A549 (cell line): Measurements from ENCODE around the gene GPATCH8. TPM values are rescaled to one million over a fixed set of nuclear protein-coding genes. Genes with fewer than 3 reads are reported as not detected.
A peak's percentile ranks its signal among the peaks of the same experiment; 100 is the strongest.

Source experiments
- ATAC-seq, 2 experiments: fragments of 200-7000 bp in 1 of 2; fragments of >200 bp in 1 of 2; cut with Nextera tagmentation in 1 of 2; cut with Tn5 transposase in 1 of 2; 3 replicates each; pipeline versions ENCODE4 v1.8.0 to v1.9.1; 2018 to 2020; ENCODE audit warnings: mild to moderate bottlenecking in 1 of 2, moderate library complexity in 1 of 2
- CTCF ChIA-PET: fragments of 300-600 bp; sonication (Branson Sonifier 250); formaldehyde crosslinking; extraction: SDS; loops from one replicate; lab custom pipeline; 2021; ENCODE audit warnings: antibody characterized with exemption, inconsistent platforms; lab: Yijun Ruan, JAX
- POLR2A ChIA-PET: fragments of 350-600 bp; formaldehyde crosslinking; extraction: SDS; loops from one replicate; lab custom pipeline; 2021; ENCODE audit warnings: antibody characterized with exemption, inconsistent platforms; lab: Yijun Ruan, JAX
- DNase-seq, 2 experiments: peaks; one replicate each; pipeline versions ENCODE4 v3.0.0 to v3.0.0-alpha.2; 2011 to 2016; ENCODE audit warnings: low read depth in 1 of 2, low spot score in 1 of 2
- FAIRE-seq: peaks from 2 replicates; lab custom pipeline; 2011; peaks lifted over from hg19 to GRCh38; lab: Jason Lieb, UNC
- H3K27ac ChIP-seq, 2 experiments: fragments of >200 bp; sonication (Bioruptor Twin); formaldehyde crosslinking; 3 replicates each; pipeline ENCODE4 v1.5.1; 2016 to 2017
- H3K4me1 ChIP-seq: fragments of >200 bp; sonication (Bioruptor Twin); formaldehyde crosslinking; 3 replicates; pipeline ENCODE4 v1.6.1; 2016
- H3K4me2 ChIP-seq: fragments of >200 bp; sonication (Bioruptor Twin); formaldehyde crosslinking; 3 replicates; pipeline ENCODE4 v1.6.1; 2016
- H3K4me3 ChIP-seq: fragments of >200 bp; sonication (Bioruptor Twin); formaldehyde crosslinking; 3 replicates; pipeline ENCODE4 v1.5.1; 2016
- H3K9me3 ChIP-seq: fragments of >200 bp; sonication (Bioruptor Twin); formaldehyde crosslinking; 3 replicates; pipeline ENCODE4 v1.6.1; 2016
- ATOH8 ChIP-seq: fragments of 250-450 bp; sonication (Bioruptor Pico); IDR thresholded peaks from 2 replicates; pipeline ENCODE4 v1.5.0; 2020; ENCODE audit warnings: low read depth, mild to moderate bottlenecking, moderate library complexity
- BCL3 ChIP-seq: fragments of >200 bp; sonication (Bioruptor Twin); formaldehyde crosslinking; IDR thresholded peaks from 3 replicates; pipeline ENCODE4 v1.6.1; 2016
- BHLHE40 ChIP-seq: IDR thresholded peaks from 2 replicates; pipeline ENCODE4 v1.6.1; 2012; ENCODE audit warnings: low read depth, low read length, inconsistent platforms
- CEBPB ChIP-seq, 2 experiments: fragments of >200 bp in 1 of 2; sonication (Bioruptor Twin) in 1 of 2; formaldehyde crosslinking in 1 of 2; IDR thresholded peaks; 2 replicates each; pipeline ENCODE4 v1.6.1; 2012 to 2016
- EHF ChIP-seq: fragments of 250-450 bp; sonication (Bioruptor Pico); IDR thresholded peaks from 2 replicates; pipeline ENCODE4 v1.5.0; 2020; ENCODE audit warnings: mild to moderate bottlenecking
- FOSB ChIP-seq: fragments of 250-450 bp; sonication (Bioruptor Pico); IDR thresholded peaks from 2 replicates; pipeline ENCODE4 v1.5.0; 2020; ENCODE audit warnings: mild to moderate bottlenecking, moderate library complexity
- HDAC2 ChIP-seq: fragments of 200-600 bp; sonication (generic); IDR thresholded peaks from 2 replicates; pipeline ENCODE4 v1.6.1; 2016
- HEYL ChIP-seq: fragments of 250-450 bp; sonication (Bioruptor Pico); IDR thresholded peaks from 2 replicates; pipeline ENCODE4 v1.8.0; 2021; ENCODE audit warnings: mild to moderate bottlenecking, moderate library complexity
- HMGXB4 ChIP-seq: fragments of 250-450 bp; sonication (Bioruptor Pico); IDR thresholded peaks from 2 replicates; pipeline ENCODE4 v1.5.0; 2021; ENCODE audit warnings: mild to moderate bottlenecking, moderate library complexity, borderline replicate concordance
- HOXA7 ChIP-seq: fragments of 250-450 bp; sonication (Bioruptor Pico); IDR thresholded peaks from 2 replicates; pipeline ENCODE4 v1.5.0; 2020; ENCODE audit warnings: mild to moderate bottlenecking, moderate library complexity
- HOXB13 ChIP-seq: fragments of 250-450 bp; sonication (Bioruptor Pico); IDR thresholded peaks from 2 replicates; pipeline ENCODE4 v1.5.0; 2020; ENCODE audit warnings: low read depth, mild to moderate bottlenecking, moderate library complexity
- JUN ChIP-seq, 2 experiments: fragments of >200 bp; sonication (Bioruptor Twin); formaldehyde crosslinking; IDR thresholded peaks; 2 replicates in 1 of 2; 3 replicates in 1 of 2; pipeline ENCODE4 v1.6.1; 2016 to 2017
- JUNB ChIP-seq: fragments of >200 bp; sonication (Bioruptor Twin); formaldehyde crosslinking; IDR thresholded peaks from 2 replicates; pipeline ENCODE4 v1.6.1; 2016
- KDM1A ChIP-seq: fragments of 200-600 bp; sonication (generic); IDR thresholded peaks from 2 replicates; pipeline ENCODE4 v1.6.1; 2016; ENCODE audit warnings: low read depth, mild to moderate bottlenecking
- KDM5A ChIP-seq: fragments of 200-600 bp; sonication (generic); IDR thresholded peaks from 2 replicates; pipeline ENCODE4 v1.6.1; 2016; ENCODE audit warnings: antibody characterized with exemption, mild to moderate bottlenecking
- MAFK ChIP-seq: fragments of 450-650 bp; IDR thresholded peaks from 2 replicates; pipeline ENCODE4 v1.6.1; 2014; ENCODE audit not compliant: partially characterized antibody
- MAZ ChIP-seq: fragments of 150-350 bp; IDR thresholded peaks from 2 replicates; pipeline ENCODE4 v1.6.1; 2014; ENCODE audit warnings: antibody characterized with exemption, low read depth, low read length, borderline replicate concordance
- PHF8 ChIP-seq: fragments of 200-600 bp; sonication (generic); IDR thresholded peaks from 2 replicates; pipeline ENCODE4 v1.6.1; 2016; ENCODE audit warnings: low read depth, mild to moderate bottlenecking, antibody characterized with exemption, moderate library complexity, borderline replicate concordance
- POLR2A ChIP-seq: IDR thresholded peaks from 2 replicates; pipeline ENCODE4 v1.6.1; 2012; ENCODE audit warnings: mild to moderate bottlenecking, low read length
- RCOR1 ChIP-seq: fragments of 150-350 bp; IDR thresholded peaks from 2 replicates; pipeline ENCODE4 v1.6.1; 2014; ENCODE audit warnings: antibody characterized with exemption, low read length, low read depth
- RFX5 ChIP-seq: fragments of 450-650 bp; IDR thresholded peaks from 2 replicates; pipeline ENCODE4 v1.7.1; 2014; ENCODE audit warnings: antibody characterized with exemption, mild to moderate bottlenecking, moderate library complexity
- SREBF2 ChIP-seq: fragments of 450-650 bp; IDR thresholded peaks from 2 replicates; pipeline ENCODE4 v1.6.1; 2014; ENCODE audit warnings: mild to moderate bottlenecking, moderate library complexity
- TFCP2L1 ChIP-seq: fragments of 250-450 bp; sonication (Bioruptor Pico); IDR thresholded peaks from 2 replicates; pipeline ENCODE4 v1.5.0; 2021; ENCODE audit warnings: mild to moderate bottlenecking
- TP53 ChIP-seq: fragments of 250-450 bp; sonication (Bioruptor Pico); IDR thresholded peaks from 2 replicates; pipeline ENCODE4 v1.5.0; 2021; ENCODE audit warnings: mild to moderate bottlenecking, moderate library complexity
- ZC3H11A ChIP-seq: fragments of 450-650 bp; IDR thresholded peaks from 2 replicates; pipeline ENCODE4 v1.6.1; 2014; ENCODE audit warnings: antibody characterized with exemption, mild to moderate bottlenecking
- WGBS: methylation state at CpG from one replicate; pipeline ENCODE4 v1.1.6; 2017; ENCODE audit errors: missing lambda C conversion rate; 5-methylcytosine and 5-hydroxymethylcytosine counted together
- polyA plus RNA-seq, 4 experiments: library from polyadenylated mRNA; depleted of rRNA in 3 of 4; stranded (reverse); fragments of >200 nt; fragmentation: RNase III in 1 of 4; extraction: RNeasy Plus Mini Kit Qiagen cat#74134 plus additional on column Dnase treatment in 1 of 4; gene quantifications; 2 replicates in 3 of 4; 3 replicates in 1 of 4; pipeline ENCODE4 v1.2.3, GENCODE V29; 2011 to 2017
- TF ChIP-seq, protein P1 (sequence below): fragments of >200 bp; sonication (Bioruptor Twin); formaldehyde crosslinking; IDR thresholded peaks from 3 replicates; pipeline ENCODE4 v1.5.1; 2016

GPATCH8 gene
- polyA plus RNA-seq, 2 of the 4 experiments (the other 2 are of a cell fraction) = 21.7 to 27.3 TPM

DNA sequence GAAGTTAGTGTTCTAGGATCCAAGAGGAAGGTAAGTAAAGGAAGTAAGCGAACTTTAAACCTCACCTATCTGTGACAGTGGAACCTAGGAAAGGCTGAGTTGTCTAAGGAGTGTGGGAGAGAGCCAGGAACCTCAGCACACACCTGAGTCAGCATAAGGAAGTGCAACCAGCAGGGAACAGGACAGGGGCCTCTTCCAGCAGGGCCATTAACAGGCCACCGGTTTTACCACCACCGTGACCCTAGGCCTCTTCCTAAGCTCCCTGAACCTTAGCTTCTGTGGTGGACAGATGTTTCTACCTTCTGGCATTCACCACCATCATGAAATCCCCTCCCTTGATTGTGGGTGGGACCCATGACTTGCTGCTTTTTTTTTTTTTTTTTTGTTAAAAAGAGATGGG is 26.7 kb upstream of the GPATCH8 start:
- 0 out of 6 replicates have a peak overlapping the region, but pooled peaks of 1 of the 2 experiments have one; percentile 12 for H3K27ac ChIP-seq
- no peak for FAIRE-seq
- POLR2A ChIA-PET = no interaction called here

DNA sequence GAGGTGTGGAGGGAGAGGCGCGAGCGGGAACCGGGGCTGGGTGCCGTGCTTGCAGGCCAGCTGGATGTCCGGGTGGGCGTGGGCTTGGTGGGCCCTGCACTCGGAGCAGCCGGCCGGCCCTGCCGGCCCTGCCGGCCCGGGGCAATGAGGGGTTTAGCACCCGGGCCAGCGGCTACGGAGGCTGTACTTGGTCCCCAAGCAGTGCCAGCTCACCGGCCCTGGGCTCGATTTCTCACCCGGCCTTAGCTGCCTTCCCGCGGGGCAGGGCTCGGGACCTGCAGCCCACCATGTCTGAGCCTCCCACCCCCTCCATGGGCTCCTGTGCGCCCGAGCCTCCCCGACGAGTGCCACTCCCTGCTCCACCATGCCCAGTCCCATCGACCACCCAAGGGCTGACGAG is 24.7 kb upstream of the GPATCH8 start:
- no peak for FAIRE-seq

More for the DNA sequence above, 26.7 kb upstream of the GPATCH8 start:
- ATAC-seq (no peak), DNase-seq (peak in 1 of 2 experiments; percentile 40)
- CTCF ChIA-PET = interaction anchor here (0.6 to 11.1 kb wide), 7 partner anchors 16 to 200 kb away, joined by 3 to 181 read pairs (median 3); no protein-coding TSS in a partner anchor
- TF ChIP-seq MAFK (peak; percentile 69), BHLHE40 (no peak), ZC3H11A (no peak), JUNB (no peak), HOXA7 (no peak)
- Histone ChIP-seq H3K4me2 (no peak overlapping the region), H3K4me1 (peaks cover 18% of the 10 kb centered on the region), H3K9me3 (0 out of 3 replicates have a peak, but pooled peaks cover 6% of the 10 kb centered on the region), H3K4me3 (no peak overlapping the region)
- WGBS = 64% methylated on average over 3 of the region's 3 CpGs

GRCh38 chr17:44527102-44527501 is 23.9 kb upstream of the GPATCH8 start:
- H3K27ac ChIP-seq = no peak overlapping the region
- H3K4me3 ChIP-seq = no peak overlapping the region
- 88% methylated on average over 1 of the region's 1 CpG for WGBS
- ChIA-PET CTCF (interaction anchor here (0.9 to 1.6 kb wide), 2 partner anchors 53 to 176 kb away, joined by 3 to 4 read pairs; no protein-coding TSS in a partner anchor), POLR2A (interaction anchor here (0.5 kb wide), 1 partner anchor 119 kb away, joined by 3 read pairs; no protein-coding TSS in a partner anchor)
- no peak for DNase-seq
- no peak overlapping the region for H3K4me2 ChIP-seq
- FAIRE-seq = peak; percentile 23
- no peak for TF ChIP-seq HEYL (CRISPR knock-in tag)
- TF ChIP-seq HDAC2 = 0 out of 2 replicates have a peak, but pooled peaks have one; percentile 57
- peak; percentile 77; the same call in 1 of the 2 replicates for TF ChIP-seq KDM1A
- ATAC-seq = no peak
- H3K4me1 ChIP-seq = no peaks in the 10 kb centered on the region
- H3K9me3 ChIP-seq = 0 out of 3 replicates have a peak, but pooled peaks cover 6% of the 10 kb centered on the region

More for the DNA sequence above, 24.7 kb upstream of the GPATCH8 start:
- ATAC-seq = no peak
- Histone ChIP-seq H3K4me2 (no peak overlapping the region), H3K4me3 (no peak overlapping the region), H3K27ac (no peak overlapping the region), H3K9me3 (0 out of 3 replicates have a peak, but pooled peaks cover 6% of the 10 kb centered on the region)
- WGBS = 89% methylated on average over 22 of the region's 28 CpGs
- CTCF ChIA-PET = interaction anchor here (0.8 to 11.1 kb wide), 5 partner anchors 12 to 177 kb away, joined by 3 to 181 read pairs (median 4); no protein-coding TSS in a partner anchor
- POLR2A ChIA-PET = no interaction called here
- TF ChIP-seq TFCP2L1 (CRISPR knock-in tag) = no peak
- TF ChIP-seq KDM5A = no peak
- no peak for TF ChIP-seq HMGXB4 (CRISPR knock-in tag)
- TF ChIP-seq, all 56 proteins: peak for 0
- no peaks in the 10 kb centered on the region for H3K4me1 ChIP-seq
- no peak for DNase-seq

- ChIA-PET CTCF (interaction anchor here (0.6 to 4.4 kb wide), 71 partner anchors 9 to 577 kb away, joined by 3 to 64 read pairs (median 4); partner anchors contain the start of genes GPATCH8 and MEIOC), POLR2A (interaction anchor here (0.8 to 1.8 kb wide), 3 partner anchors 20 to 178 kb away, joined by 3 to 11 read pairs (median 9); partner anchors contain the start of genes FZD2 and GPATCH8)
- Histone ChIP-seq H3K4me3 (no peak overlapping the region), H3K4me2 (peak overlapping the region; percentile 38; the same call in 2 of the 3 replicates), H3K27ac (peak overlapping the region in 1 of 2 experiments; percentile 10; a peak in 1 of 6 replicates), H3K9me3 (0 out of 3 replicates have a peak, but pooled peaks cover 6% of the 10 kb centered on the region), H3K4me1 (no peaks in the 10 kb centered on the region)
- no peak for TF ChIP-seq HOXA7
- no peak for TF ChIP-seq RCOR1
- TF ChIP-seq PHF8 = no peak
- no peak for TF ChIP-seq ATOH8
- TF ChIP-seq TP53 (CRISPR knock-in tag) = no peak
- no peak for TF ChIP-seq BCL3
- TF ChIP-seq MAFK = no peak
- TF ChIP-seq POLR2A = no peak
- TF ChIP-seq RFX5 = no peak
- TF ChIP-seq JUN (IDR thresholded peaks at IDR 0.05) = no peak
- TF ChIP-seq EHF (CRISPR knock-in tag) = no peak
- no peak for TF ChIP-seq MAZ
- TF ChIP-seq, protein P1, sequence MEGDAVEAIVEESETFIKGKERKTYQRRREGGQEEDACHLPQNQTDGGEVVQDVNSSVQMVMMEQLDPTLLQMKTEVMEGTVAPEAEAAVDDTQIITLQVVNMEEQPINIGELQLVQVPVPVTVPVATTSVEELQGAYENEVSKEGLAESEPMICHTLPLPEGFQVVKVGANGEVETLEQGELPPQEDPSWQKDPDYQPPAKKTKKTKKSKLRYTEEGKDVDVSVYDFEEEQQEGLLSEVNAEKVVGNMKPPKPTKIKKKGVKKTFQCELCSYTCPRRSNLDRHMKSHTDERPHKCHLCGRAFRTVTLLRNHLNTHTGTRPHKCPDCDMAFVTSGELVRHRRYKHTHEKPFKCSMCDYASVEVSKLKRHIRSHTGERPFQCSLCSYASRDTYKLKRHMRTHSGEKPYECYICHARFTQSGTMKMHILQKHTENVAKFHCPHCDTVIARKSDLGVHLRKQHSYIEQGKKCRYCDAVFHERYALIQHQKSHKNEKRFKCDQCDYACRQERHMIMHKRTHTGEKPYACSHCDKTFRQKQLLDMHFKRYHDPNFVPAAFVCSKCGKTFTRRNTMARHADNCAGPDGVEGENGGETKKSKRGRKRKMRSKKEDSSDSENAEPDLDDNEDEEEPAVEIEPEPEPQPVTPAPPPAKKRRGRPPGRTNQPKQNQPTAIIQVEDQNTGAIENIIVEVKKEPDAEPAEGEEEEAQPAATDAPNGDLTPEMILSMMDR = no peak
- no peak for TF ChIP-seq SREBF2
- TF ChIP-seq HOXB13 (CRISPR knock-in tag) = no peak
- no peak for TF ChIP-seq HEYL (CRISPR knock-in tag)
- no peak for TF ChIP-seq FOSB
- no peak for TF ChIP-seq CEBPB (IDR thresholded peaks at IDR 0.05)
- ATAC-seq = peak in 1 of 2 experiments; percentile 52; a peak in 3 of 6 replicates
- no peak for FAIRE-seq
- WGBS = 49% methylated on average over 3 of the region's 3 CpGs
- no peak for DNase-seq
Observed at GRCh38 chr17:44523672-44523972, 20.4 kb upstream of the GPATCH8 start.
